ENCODE results near the gene CDK2AP2.
"Not testable (repeated sequence)": the region's sequence is repeated elsewhere in the genome, so short reads cannot be mapped to it uniquely, and the experiment has no call there.

The CDK2AP2 gene, protein sequence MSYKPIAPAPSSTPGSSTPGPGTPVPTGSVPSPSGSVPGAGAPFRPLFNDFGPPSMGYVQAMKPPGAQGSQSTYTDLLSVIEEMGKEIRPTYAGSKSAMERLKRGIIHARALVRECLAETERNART

GRCh38 chr11:67507864-67508485 is at the start of gene CDK2AP2:
CDK2AP2 (minus strand) TSS chr11:67508162; CDS start chr11:67508082, 80 bp downstream.
- TF ChIP-seq, protein P1, sequence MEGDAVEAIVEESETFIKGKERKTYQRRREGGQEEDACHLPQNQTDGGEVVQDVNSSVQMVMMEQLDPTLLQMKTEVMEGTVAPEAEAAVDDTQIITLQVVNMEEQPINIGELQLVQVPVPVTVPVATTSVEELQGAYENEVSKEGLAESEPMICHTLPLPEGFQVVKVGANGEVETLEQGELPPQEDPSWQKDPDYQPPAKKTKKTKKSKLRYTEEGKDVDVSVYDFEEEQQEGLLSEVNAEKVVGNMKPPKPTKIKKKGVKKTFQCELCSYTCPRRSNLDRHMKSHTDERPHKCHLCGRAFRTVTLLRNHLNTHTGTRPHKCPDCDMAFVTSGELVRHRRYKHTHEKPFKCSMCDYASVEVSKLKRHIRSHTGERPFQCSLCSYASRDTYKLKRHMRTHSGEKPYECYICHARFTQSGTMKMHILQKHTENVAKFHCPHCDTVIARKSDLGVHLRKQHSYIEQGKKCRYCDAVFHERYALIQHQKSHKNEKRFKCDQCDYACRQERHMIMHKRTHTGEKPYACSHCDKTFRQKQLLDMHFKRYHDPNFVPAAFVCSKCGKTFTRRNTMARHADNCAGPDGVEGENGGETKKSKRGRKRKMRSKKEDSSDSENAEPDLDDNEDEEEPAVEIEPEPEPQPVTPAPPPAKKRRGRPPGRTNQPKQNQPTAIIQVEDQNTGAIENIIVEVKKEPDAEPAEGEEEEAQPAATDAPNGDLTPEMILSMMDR (IDR thresholded peaks at IDR 0.05; ENCODE audit: insufficient read depth, low read length, missing control alignments) = no peak
- peak within 1 kb of the TSS; percentile 84 for H3K4me3 ChIP-seq (ENCODE audit: low read depth, low read length)
- CTCF ChIA-PET = interaction anchor here (0.8 to 1.6 kb wide), 6 partner anchors 107 to 162 kb away, joined by 3 to 5 read pairs (median 4); no protein-coding TSS in a partner anchor
- DNase-seq (ENCODE audit: low read depth, low spot score) = peak; percentile 97
- POLR2A ChIA-PET = interaction anchor here (0.6 kb wide), 1 partner anchor 116 kb away, joined by 3 read pairs; the partner anchor contains the start of gene RAD9A

GRCh38 chr11:67556244-67556643 is 48.3 kb upstream of the CDK2AP2 start:
- CTCF ChIA-PET = interaction anchor here (1.9 kb wide), 1 partner anchor 16 kb away, joined by 8 read pairs; no protein-coding TSS in a partner anchor

DNA sequence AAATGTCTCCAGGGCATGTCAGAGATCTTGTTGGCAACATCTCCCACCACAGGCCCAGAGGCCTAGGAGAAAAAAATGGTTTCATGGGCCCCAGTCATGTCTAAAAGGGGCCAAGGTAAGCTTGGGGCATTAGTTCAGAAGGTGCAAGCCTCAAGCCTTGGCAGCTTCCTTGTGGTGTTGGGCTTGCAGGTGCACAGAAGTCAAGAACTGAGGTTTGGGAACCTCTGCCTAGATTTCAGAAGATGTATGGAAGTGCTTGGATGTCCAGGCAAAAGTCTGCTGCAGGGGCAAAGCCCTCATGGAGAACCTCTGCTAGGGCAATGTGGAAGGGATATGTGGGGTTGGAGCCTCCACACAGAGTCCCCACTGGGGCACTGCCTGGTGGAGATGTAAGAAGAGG is 43.7 kb upstream of the CDK2AP2 start:
- POLR2A ChIA-PET; H3K4me3 ChIP-seq (ENCODE audit: low read depth, low read length); DNase-seq (ENCODE audit: low read depth, low spot score): not testable (repeated sequence)
- CTCF ChIA-PET = interaction anchor here (1.8 kb wide), 1 partner anchor 20 kb away, joined by 6 read pairs; no protein-coding TSS in a partner anchor

More at GRCh38 chr11:67556244-67556643, 48.3 kb upstream of the CDK2AP2 start:
- no peak overlapping the region for H3K4me3 ChIP-seq (ENCODE audit: low read depth, low read length)
- DNase-seq (ENCODE audit: low read depth, low spot score) = no peak
- TF ChIP-seq, protein P1 (IDR thresholded peaks at IDR 0.05; ENCODE audit: insufficient read depth, low read length, missing control alignments) = no peak
- POLR2A ChIA-PET = no interaction called here

GRCh38 chr11:67551127-67551526 is 43.2 kb upstream of the CDK2AP2 start:
- DNase-seq (ENCODE audit: low read depth, low spot score) = no peak
- H3K4me3 ChIP-seq (ENCODE audit: low read depth, low read length) = no peak overlapping the region
- CTCF ChIA-PET = interaction anchor here (0.9 to 1.8 kb wide), 2 partner anchors 9 to 21 kb away, joined by 3 to 6 read pairs; no protein-coding TSS in a partner anchor
- POLR2A ChIA-PET = no interaction called here
- TF ChIP-seq, protein P1 (IDR thresholded peaks at IDR 0.05; ENCODE audit: insufficient read depth, low read length, missing control alignments) = no peak

GRCh38 chr11:67548555-67549110 is 40.7 kb upstream of the CDK2AP2 start:
- POLR2A ChIA-PET = no interaction called here
- H3K4me3 ChIP-seq (ENCODE audit: low read depth, low read length) = no peak overlapping the region
- no peak for DNase-seq (ENCODE audit: low read depth, low spot score)
- CTCF ChIA-PET = interaction anchor here (1.1 kb wide), 1 partner anchor 23 kb away, joined by 3 read pairs; no protein-coding TSS in a partner anchor
- TF ChIP-seq, protein P1 (IDR thresholded peaks at IDR 0.05; ENCODE audit: insufficient read depth, low read length, missing control alignments) = no peak

- H3K4me3 ChIP-seq (ENCODE audit: low read depth, low read length); POLR2A ChIA-PET; DNase-seq (ENCODE audit: low read depth, low spot score): not testable (repeated sequence)
- CTCF ChIA-PET = interaction anchor here (1.1 kb wide), 1 partner anchor 24 kb away, joined by 3 read pairs; no protein-coding TSS in a partner anchor
Observed at GRCh38 chr11:67548112-67548511, 40.1 kb upstream of the CDK2AP2 start.

DNA sequence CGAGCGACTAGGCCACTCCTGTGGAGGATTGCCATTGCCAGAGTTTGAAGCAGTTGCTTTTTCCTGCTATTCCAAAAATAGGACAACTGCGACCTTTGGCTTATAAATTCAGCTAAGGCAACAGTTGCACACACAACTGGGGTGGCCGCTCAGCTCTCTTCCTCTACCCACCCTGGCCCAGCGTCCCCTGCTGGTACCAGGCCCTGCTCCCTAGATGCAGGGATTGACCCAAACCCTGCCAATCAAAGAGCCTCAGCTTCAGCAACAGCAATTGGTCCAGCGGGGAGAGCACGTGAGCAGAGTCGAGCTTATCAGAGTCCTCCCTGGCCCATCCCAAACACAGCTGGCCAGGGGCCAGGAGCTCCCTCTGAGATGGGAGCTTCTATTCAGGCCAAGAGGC is 37.3 kb upstream of the CDK2AP2 start:
- no peak overlapping the region for H3K4me3 ChIP-seq (ENCODE audit: low read depth, low read length)
- CTCF ChIA-PET = no interaction called here
- DNase-seq (ENCODE audit: low read depth, low spot score) = no peak
- TF ChIP-seq, protein P1 (IDR thresholded peaks at IDR 0.05; ENCODE audit: insufficient read depth, low read length, missing control alignments) = no peak
- POLR2A ChIA-PET = no interaction called here

All from AG04449 (cell line).